HepG2 (cell line): ENCODE data around the gene BPIFB2. TPM values are rescaled to one million over a fixed set of nuclear protein-coding genes. Genes with fewer than 3 reads are reported as not detected.
A peak's percentile ranks its signal among the peaks of the same experiment; 100 is the strongest.

Source experiments
- AHR ChIP-seq: IDR thresholded peaks from 2 replicates; pipeline ENCODE4 v1.6.1; 2018; ENCODE audit warnings: missing genetic modification reagents, missing compliant biosample characterization
- ATAD3A ChIP-seq: sonication (generic); formaldehyde crosslinking; IDR thresholded peaks from 2 replicates; pipeline ENCODE4 v1.4.0; 2020; ENCODE audit warnings: missing genetic modification reagents
- ELF3 ChIP-seq: IDR thresholded peaks from 2 replicates; pipeline ENCODE4 v1.6.1; 2016; ENCODE audit warnings: missing genetic modification reagents, missing compliant biosample characterization
- EP300 ChIP-seq, 3 experiments: sonication (generic) in 1 of 3; formaldehyde crosslinking in 1 of 3; IDR thresholded peaks; 2 replicates each; pipeline versions ENCODE4 v1.5.1 to v1.6.1; 2011 to 2020; ENCODE audit warnings: low read depth in 2 of 3, low read length in 2 of 3, borderline replicate concordance in 1 of 3, improper control_type of control experiment in 1 of 3, mild to moderate bottlenecking in 1 of 3, missing genetic modification reagents in 1 of 3, moderate library complexity in 1 of 3
- FOXO1 ChIP-seq: sonication (generic); formaldehyde crosslinking; IDR thresholded peaks from 2 replicates; pipeline ENCODE4 v1.4.0; 2020; ENCODE audit warnings: missing genetic modification reagents
- MATR3 ChIP-seq: sonication (generic); formaldehyde crosslinking; IDR thresholded peaks from 2 replicates; pipeline ENCODE4 v1.4.0; 2020; ENCODE audit warnings: missing genetic modification reagents
- NFIB ChIP-seq: sonication (generic); formaldehyde crosslinking; IDR thresholded peaks from 2 replicates; pipeline ENCODE4 v1.9.0; 2021; ENCODE audit warnings: missing genetic modification reagents, mild to moderate bottlenecking, borderline replicate concordance
- RORA ChIP-seq: sonication (generic); formaldehyde crosslinking; IDR thresholded peaks from 2 replicates; pipeline ENCODE4 v1.5.0; 2020; ENCODE audit warnings: mild to moderate bottlenecking, missing genetic modification reagents, moderate library complexity
- SIN3A ChIP-seq: IDR thresholded peaks from 2 replicates; pipeline ENCODE4 v1.6.1; 2011; ENCODE audit warnings: low read depth, mild to moderate bottlenecking, control low read depth, low read length, borderline replicate concordance
- ZC3H4 ChIP-seq: sonication (generic); formaldehyde crosslinking; IDR thresholded peaks from 2 replicates; pipeline ENCODE4 v1.4.0; 2020; ENCODE audit warnings: missing genetic modification reagents, borderline replicate concordance
- ZNF124 ChIP-seq: sonication (generic); formaldehyde crosslinking; IDR thresholded peaks from 2 replicates; pipeline ENCODE4 v1.4.0; 2020; ENCODE audit warnings: missing genetic modification reagents
- ZNF232 ChIP-seq: sonication (generic); formaldehyde crosslinking; IDR thresholded peaks from 2 replicates; pipeline ENCODE4 v1.4.0; 2020; ENCODE audit warnings: missing genetic modification reagents, borderline replicate concordance
- ZNF432 ChIP-seq: sonication (generic); formaldehyde crosslinking; IDR thresholded peaks from 2 replicates; pipeline ENCODE4 v1.5.0; 2020; ENCODE audit warnings: missing genetic modification reagents, mild to moderate bottlenecking, borderline replicate concordance
- ZNF550 ChIP-seq: sonication (generic); formaldehyde crosslinking; IDR thresholded peaks from 2 replicates; pipeline ENCODE4 v1.4.0; 2020; ENCODE audit warnings: mild to moderate bottlenecking, missing genetic modification reagents, borderline replicate concordance
- ZSCAN9 ChIP-seq: IDR thresholded peaks from 2 replicates; pipeline ENCODE4 v1.6.1; 2016; ENCODE audit warnings: borderline replicate concordance
- polyA plus RNA-seq, 8 experiments: library from polyadenylated mRNA; depleted of rRNA in 3 of 8; stranded (reverse) in 7 of 8; unstranded in 1 of 8; fragments of >200 nt; fragmentation: Illumina TruSeq in 4 of 8; extraction: Trizol in 4 of 8; gene quantifications; 2 replicates each; pipeline versions ENCODE4 v1.2.1 to v1.2.3, GENCODE V29; 2011 to 2016; ENCODE audit warnings: low read depth in 4 of 8, missing spikeins in 1 of 8, mixed read lengths in 1 of 8; ENCODE audit not compliant: insufficient read depth in 1 of 8
- total RNA-seq, 5 experiments: library from RNA; depleted of rRNA; stranded (reverse); fragments of >200 nt; fragmentation: Illumina TruSeq; extraction: Trizol; gene quantifications; 2 replicates each; pipeline ENCODE4 v1.2.3, GENCODE V29; 2016; ENCODE audit warnings: low read depth in 1 of 5
- TF ChIP-seq, protein P1 (sequence below): IDR thresholded peaks from 2 replicates; pipeline ENCODE4 v1.6.1; 2012; ENCODE audit warnings: low read depth, low read length, improper control_type of control experiment
- TF ChIP-seq, protein P2 (sequence below): sonication (generic); formaldehyde crosslinking; IDR thresholded peaks from 2 replicates; pipeline ENCODE4 v1.4.0; 2020; ENCODE audit warnings: missing genetic modification reagents
- TF ChIP-seq, protein P3 (sequence below): sonication (generic); formaldehyde crosslinking; IDR thresholded peaks from 2 replicates; pipeline ENCODE4 v1.8.1; 2022; ENCODE audit warnings: mild to moderate bottlenecking, missing genetic modification reagents
- TF ChIP-seq, protein P4 (sequence below): sonication (generic); formaldehyde crosslinking; IDR thresholded peaks from 2 replicates; pipeline ENCODE4 v1.4.0; 2020; ENCODE audit warnings: missing genetic modification reagents, borderline replicate concordance
- TF ChIP-seq, protein P5 (sequence below): sonication (generic); formaldehyde crosslinking; IDR thresholded peaks from 2 replicates; pipeline ENCODE4 v1.4.0; 2020; ENCODE audit warnings: missing genetic modification reagents
- TF ChIP-seq, protein P6 (sequence below): sonication (generic); formaldehyde crosslinking; IDR thresholded peaks from 2 replicates; pipeline ENCODE4 v1.4.0; 2020; ENCODE audit warnings: missing genetic modification reagents, mild to moderate bottlenecking, borderline replicate concordance

Gene BPIFB2
- total and polyA plus RNA-seq, 2 of the 13 experiments (the other 11 are each of a cell fraction or from before 2014, with no cell fraction given), result 54.5 to 902 TPM

DNA sequence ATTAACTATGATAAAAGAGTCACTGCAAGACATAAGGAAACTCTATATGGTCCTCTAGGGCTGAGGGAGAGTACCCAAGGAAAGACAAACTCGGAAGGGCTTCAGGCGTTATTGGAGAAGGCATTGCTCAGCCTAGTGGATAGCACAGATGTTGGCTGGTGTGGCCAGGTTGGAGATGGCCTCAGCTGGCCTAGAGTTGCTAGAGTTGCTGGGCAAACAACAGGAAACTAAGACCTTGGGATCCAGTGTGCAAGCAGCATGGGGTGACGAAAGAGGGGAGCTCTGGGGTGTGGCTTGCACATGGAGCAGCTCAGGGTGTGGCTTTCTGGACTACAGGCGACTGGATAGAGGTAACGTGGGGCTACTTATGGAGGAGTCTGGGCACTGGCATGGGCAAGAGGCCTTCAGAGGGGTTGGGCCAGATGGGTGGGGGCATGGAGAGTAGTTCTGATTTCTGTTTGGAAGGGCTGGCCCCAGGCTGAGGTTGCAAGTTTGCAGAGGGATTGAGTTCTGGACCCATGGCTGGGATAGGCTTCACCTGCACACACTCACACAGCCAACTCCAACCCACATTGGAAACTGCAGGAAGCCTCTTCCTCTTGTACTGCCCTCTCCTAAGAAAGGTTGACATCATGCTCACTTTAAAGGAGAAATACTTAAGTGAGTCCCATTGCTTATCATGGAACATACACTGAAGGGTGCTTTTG is 18.7 kb downstream of the BPIFB2 start (continued):
- TF ChIP-seq ZNF432 (CRISPR knock-in tag), result no peak
- TF ChIP-seq, protein P1, sequence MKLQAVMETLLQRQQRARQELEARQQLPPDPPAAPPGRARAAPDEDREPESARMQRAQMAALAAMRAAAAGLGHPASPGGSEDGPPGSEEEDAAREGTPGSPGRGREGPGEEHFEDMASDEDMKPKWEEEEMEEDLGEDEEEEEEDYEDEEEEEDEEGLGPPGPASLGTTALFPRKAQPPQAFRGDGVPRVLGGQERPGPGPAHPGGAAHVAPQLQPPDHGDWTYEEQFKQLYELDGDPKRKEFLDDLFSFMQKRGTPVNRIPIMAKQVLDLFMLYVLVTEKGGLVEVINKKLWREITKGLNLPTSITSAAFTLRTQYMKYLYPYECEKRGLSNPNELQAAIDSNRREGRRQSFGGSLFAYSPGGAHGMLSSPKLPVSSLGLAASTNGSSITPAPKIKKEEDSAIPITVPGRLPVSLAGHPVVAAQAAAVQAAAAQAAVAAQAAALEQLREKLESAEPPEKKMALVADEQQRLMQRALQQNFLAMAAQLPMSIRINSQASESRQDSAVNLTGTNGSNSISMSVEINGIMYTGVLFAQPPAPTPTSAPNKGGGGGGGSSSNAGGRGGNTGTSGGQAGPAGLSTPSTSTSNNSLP, result no peak
- TF ChIP-seq ZNF124 (CRISPR knock-in tag), result no peak
- no peak for TF ChIP-seq ZNF550 (CRISPR knock-in tag)
- no peak for TF ChIP-seq RORA
- TF ChIP-seq ZSCAN9 (CRISPR knock-in tag), result peak; percentile 31; the same call in 1 of the 2 replicates
- TF ChIP-seq EP300 (IDR thresholded peaks at IDR 0.05; ENCODE audit: low read depth in 2 of 2, low read length in 2 of 2), result peak in 1 of 2 experiments; percentile 9; a peak in 1 of 4 replicates
- TF ChIP-seq EP300 (CRISPR knock-in tag; IDR thresholded peaks at IDR 0.05; ENCODE audit: borderline replicate concordance), result no peak
- no peak for TF ChIP-seq MATR3 (CRISPR knock-in tag)
- no peak for TF ChIP-seq ZNF232 (CRISPR knock-in tag)
- 0 out of 2 replicates have a peak, but pooled peaks have one; percentile 39 for TF ChIP-seq ZC3H4 (CRISPR knock-in tag)
- TF ChIP-seq, protein P2, sequence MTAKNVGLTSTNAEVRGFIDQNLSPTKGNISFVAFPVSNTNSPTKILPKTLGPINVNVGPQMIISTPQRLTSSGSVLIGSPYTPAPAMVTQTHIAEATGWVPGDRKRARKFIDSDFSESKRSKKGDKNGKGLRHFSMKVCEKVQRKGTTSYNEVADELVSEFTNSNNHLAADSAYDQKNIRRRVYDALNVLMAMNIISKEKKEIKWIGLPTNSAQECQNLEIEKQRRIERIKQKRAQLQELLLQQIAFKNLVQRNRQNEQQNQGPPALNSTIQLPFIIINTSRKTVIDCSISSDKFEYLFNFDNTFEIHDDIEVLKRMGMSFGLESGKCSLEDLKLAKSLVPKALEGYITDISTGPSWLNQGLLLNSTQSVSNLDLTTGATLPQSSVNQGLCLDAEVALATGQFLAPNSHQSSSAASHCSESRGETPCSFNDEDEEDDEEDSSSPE, result no peak; the same call in 1 of the 2 replicates
- TF ChIP-seq FOXO1 (CRISPR knock-in tag), result 0 out of 2 replicates have a peak, but pooled peaks have one; percentile 43
- no peak for TF ChIP-seq NFIB (CRISPR knock-in tag)
- no peak for TF ChIP-seq ELF3 (CRISPR knock-in tag)
- TF ChIP-seq, protein P3, sequence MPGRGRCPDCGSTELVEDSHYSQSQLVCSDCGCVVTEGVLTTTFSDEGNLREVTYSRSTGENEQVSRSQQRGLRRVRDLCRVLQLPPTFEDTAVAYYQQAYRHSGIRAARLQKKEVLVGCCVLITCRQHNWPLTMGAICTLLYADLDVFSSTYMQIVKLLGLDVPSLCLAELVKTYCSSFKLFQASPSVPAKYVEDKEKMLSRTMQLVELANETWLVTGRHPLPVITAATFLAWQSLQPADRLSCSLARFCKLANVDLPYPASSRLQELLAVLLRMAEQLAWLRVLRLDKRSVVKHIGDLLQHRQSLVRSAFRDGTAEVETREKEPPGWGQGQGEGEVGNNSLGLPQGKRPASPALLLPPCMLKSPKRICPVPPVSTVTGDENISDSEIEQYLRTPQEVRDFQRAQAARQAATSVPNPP (CRISPR knock-in tag), result peak; percentile 37
- TF ChIP-seq, protein P4, sequence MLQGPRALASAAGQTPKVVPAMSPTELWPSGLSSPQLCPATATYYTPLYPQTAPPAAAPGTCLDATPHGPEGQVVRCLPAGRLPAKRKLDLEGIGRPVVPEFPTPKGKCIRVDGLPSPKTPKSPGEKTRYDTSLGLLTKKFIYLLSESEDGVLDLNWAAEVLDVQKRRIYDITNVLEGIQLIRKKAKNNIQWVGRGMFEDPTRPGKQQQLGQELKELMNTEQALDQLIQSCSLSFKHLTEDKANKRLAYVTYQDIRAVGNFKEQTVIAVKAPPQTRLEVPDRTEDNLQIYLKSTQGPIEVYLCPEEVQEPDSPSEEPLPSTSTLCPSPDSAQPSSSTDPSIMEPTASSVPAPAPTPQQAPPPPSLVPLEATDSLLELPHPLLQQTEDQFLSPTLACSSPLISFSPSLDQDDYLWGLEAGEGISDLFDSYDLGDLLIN, result no peak
- TF ChIP-seq, protein P5, sequence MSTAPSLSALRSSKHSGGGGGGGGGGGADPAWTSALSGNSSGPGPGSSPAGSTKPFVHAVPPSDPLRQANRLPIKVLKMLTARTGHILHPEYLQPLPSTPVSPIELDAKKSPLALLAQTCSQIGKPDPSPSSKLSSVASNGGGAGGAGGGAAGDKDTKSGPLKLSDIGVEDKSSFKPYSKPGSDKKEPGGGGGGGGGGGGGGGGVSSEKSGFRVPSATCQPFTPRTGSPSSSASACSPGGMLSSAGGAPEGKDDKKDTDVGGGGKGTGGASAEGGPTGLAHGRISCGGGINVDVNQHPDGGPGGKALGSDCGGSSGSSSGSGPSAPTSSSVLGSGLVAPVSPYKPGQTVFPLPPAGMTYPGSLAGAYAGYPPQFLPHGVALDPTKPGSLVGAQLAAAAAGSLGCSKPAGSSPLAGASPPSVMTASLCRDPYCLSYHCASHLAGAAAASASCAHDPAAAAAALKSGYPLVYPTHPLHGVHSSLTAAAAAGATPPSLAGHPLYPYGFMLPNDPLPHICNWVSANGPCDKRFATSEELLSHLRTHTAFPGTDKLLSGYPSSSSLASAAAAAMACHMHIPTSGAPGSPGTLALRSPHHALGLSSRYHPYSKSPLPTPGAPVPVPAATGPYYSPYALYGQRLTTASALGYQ, result no peak
- no peak for TF ChIP-seq ATAD3A (CRISPR knock-in tag)
- TF ChIP-seq, protein P6, sequence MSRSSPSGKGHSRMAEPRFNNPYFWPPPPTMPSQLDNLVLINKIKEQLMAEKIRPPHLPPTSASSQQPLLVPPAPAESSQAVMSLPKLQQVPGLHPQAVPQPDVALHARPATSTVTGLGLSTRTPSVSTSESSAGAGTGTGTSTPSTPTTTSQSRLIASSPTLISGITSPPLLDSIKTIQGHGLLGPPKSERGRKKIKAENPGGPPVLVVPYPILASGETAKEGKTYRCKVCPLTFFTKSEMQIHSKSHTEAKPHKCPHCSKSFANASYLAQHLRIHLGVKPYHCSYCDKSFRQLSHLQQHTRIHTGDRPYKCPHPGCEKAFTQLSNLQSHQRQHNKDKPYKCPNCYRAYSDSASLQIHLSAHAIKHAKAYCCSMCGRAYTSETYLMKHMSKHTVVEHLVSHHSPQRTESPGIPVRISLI, result no peak
- TF ChIP-seq AHR, result no peak
- no peak for TF ChIP-seq SIN3A
